ENCODE data around the gene PROP1. TPM values are rescaled to one million over a fixed set of nuclear protein-coding genes. Genes with fewer than 3 reads are reported as not detected.

Gene PROP1
- polyA plus RNA-seq, 2 of the 4 experiments (the other 2 are of a cell fraction), result not detected

DNA sequence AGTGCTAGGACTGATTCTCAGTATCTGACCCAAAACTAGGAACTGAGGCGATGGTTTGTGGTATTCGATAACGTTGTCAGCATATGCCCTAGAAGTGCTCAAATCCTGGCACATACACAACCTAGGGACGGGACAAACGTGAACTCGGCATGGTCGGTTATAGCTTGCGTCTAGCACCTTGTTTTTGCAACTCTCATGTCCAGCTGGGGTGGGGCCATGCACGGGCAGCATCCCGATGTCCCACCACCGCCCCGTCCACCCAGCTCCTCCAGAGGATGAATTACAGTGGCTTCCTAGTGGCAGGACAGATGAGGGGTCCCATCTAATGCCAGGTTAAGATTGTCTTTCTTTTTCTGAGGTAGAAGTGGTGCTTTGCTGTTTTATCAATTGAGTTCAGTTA is 31.6 kb downstream of the PROP1 start:
- H3K9me3 ChIP-seq, result 0 out of 3 replicates have a peak, but pooled peaks cover 5% of the 10 kb centered on the region
- H3K27ac ChIP-seq, result no peak overlapping the region
- TF ChIP-seq NFE2L2 (conservative IDR thresholded peaks at IDR 0.05; ENCODE audit: low read length) (no peak), RFX5 (IDR thresholded peaks at IDR 0.05) (no peak), HOXB5 (CRISPR knock-in tag; IDR thresholded peaks at IDR 0.05) (no peak), CEBPB (IDR thresholded peaks at IDR 0.05) (no peak), NPAS2 (CRISPR knock-in tag; IDR thresholded peaks at IDR 0.05; ENCODE audit: borderline replicate concordance) (no peak), NR3C1 (IDR thresholded peaks at IDR 0.05) (no peak), SREBF2 (IDR thresholded peaks at IDR 0.05) (no peak), BHLHE40 (IDR thresholded peaks at IDR 0.05; ENCODE audit: low read depth, low read length) (no peak), CHD2 (IDR thresholded peaks at IDR 0.05; ENCODE audit: low read length, partially characterized antibody) (no peak), EP300 (IDR thresholded peaks at IDR 0.05) (no peak), HEYL (CRISPR knock-in tag; IDR thresholded peaks at IDR 0.05) (no peak), TP53 (CRISPR knock-in tag; IDR thresholded peaks at IDR 0.05) (no peak)
- TF ChIP-seq, protein P1, sequence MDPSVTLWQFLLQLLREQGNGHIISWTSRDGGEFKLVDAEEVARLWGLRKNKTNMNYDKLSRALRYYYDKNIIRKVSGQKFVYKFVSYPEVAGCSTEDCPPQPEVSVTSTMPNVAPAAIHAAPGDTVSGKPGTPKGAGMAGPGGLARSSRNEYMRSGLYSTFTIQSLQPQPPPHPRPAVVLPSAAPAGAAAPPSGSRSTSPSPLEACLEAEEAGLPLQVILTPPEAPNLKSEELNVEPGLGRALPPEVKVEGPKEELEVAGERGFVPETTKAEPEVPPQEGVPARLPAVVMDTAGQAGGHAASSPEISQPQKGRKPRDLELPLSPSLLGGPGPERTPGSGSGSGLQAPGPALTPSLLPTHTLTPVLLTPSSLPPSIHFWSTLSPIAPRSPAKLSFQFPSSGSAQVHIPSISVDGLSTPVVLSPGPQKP (IDR thresholded peaks at IDR 0.05; ENCODE audit: low read depth, low read length), result no peak
- ChIA-PET POLR2A (no interaction called here), CTCF (interaction anchor here (0.6 kb wide), 1 partner anchor 19 kb away, joined by 3 read pairs; no protein-coding TSS in a partner anchor)
- DNase-seq (ENCODE audit: low read depth in 1 of 2, low spot score in 1 of 2) (no peak), ATAC-seq (no peak), FAIRE-seq (no peak)
- 81% methylated on average over 12 of the region's 12 CpGs for WGBS (ENCODE audit: missing lambda C conversion rate)
- no peaks in the 10 kb centered on the region for H3K4me1 ChIP-seq
- no peak overlapping the region for H3K4me2 ChIP-seq
- no peak overlapping the region for H3K4me3 ChIP-seq

DNA sequence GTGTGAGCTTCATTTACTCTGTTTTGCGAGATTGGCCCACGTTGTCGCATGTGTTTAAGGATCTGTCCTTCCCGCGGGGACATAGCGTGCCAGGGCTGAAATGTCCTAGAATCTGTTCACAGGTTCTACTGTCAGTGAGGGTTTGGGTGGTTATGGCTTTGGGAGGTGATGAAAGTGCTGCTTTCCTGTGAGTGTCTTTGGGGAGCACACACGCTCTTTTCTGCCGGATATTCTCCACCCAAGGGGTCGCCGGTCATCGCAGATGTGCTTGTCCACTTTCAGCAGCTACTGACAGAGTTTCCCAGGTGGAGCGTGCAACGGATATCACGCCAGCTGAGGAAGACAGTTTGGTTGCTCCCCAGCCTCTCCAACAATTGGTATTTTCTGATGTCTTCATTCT is 32.1 kb downstream of the PROP1 start:
- 84% methylated on average over 14 of the region's 14 CpGs for WGBS (ENCODE audit: missing lambda C conversion rate)
- no peak overlapping the region for H3K4me3 ChIP-seq
- no peaks in the 10 kb centered on the region for H3K4me1 ChIP-seq
- TF ChIP-seq ZNF302 (CRISPR knock-in tag; IDR thresholded peaks at IDR 0.05) (no peak), CBX2 (IDR thresholded peaks at IDR 0.05; ENCODE audit: borderline replicate concordance, low read depth) (no peak), RNF2 (IDR thresholded peaks at IDR 0.05; ENCODE audit: borderline replicate concordance, low read depth) (no peak), EP300 (IDR thresholded peaks at IDR 0.05) (no peak), JUNB (IDR thresholded peaks at IDR 0.05) (no peak)
- TF ChIP-seq, protein P2, sequence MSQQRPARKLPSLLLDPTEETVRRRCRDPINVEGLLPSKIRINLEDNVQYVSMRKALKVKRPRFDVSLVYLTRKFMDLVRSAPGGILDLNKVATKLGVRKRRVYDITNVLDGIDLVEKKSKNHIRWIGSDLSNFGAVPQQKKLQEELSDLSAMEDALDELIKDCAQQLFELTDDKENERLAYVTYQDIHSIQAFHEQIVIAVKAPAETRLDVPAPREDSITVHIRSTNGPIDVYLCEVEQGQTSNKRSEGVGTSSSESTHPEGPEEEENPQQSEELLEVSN (IDR thresholded peaks at IDR 0.05; ENCODE audit: borderline replicate concordance, low read depth), result no peak
- TF ChIP-seq, protein P3, sequence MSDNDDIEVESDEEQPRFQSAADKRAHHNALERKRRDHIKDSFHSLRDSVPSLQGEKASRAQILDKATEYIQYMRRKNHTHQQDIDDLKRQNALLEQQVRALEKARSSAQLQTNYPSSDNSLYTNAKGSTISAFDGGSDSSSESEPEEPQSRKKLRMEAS (IDR thresholded peaks at IDR 0.05), result no peak
- ATAC-seq (no peak), DNase-seq (ENCODE audit: low read depth in 1 of 2, low spot score in 1 of 2) (no peak), FAIRE-seq (no peak)
- H3K4me2 ChIP-seq, result no peak overlapping the region
- no peak overlapping the region for H3K27ac ChIP-seq
- ChIA-PET CTCF (interaction anchor here (0.6 to 0.7 kb wide), 2 partner anchors 98 to 356 kb away, joined by 3 read pairs; no protein-coding TSS in a partner anchor), POLR2A (no interaction called here)
- 0 out of 3 replicates have a peak, but pooled peaks cover 5% of the 10 kb centered on the region for H3K9me3 ChIP-seq

DNA sequence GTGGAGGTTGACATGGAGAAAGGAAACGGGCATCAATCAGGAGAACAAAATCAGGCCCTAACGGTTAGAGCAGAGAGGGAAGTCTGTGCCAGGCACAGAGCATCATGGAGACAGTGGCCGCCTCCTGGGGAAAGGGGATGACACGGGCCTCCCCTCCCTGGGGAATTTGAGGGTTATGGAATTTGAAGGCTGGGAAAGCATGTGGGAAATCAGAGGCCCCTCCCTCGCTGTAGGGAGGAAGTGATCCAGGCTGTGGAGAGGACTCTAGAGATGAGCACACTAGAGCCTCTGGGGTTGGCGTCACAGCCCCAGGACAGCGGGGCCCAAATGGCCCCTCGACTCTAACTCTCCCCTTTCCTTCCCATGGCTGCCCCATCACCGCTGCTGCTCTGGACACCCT is 36.7 kb downstream of the PROP1 start:
- ATAC-seq, result no peak
- H3K4me2 ChIP-seq, result no peak overlapping the region
- H3K4me1 ChIP-seq, result no peaks in the 10 kb centered on the region
- 57% methylated on average over 9 of the region's 9 CpGs for WGBS (ENCODE audit: missing lambda C conversion rate)
- no peak overlapping the region for H3K27ac ChIP-seq
- no peak overlapping the region for H3K4me3 ChIP-seq
- 0 out of 3 replicates have a peak, but pooled peaks cover 5% of the 10 kb centered on the region for H3K9me3 ChIP-seq
- ChIA-PET POLR2A (no interaction called here), CTCF (no interaction called here)
- no peak for DNase-seq (ENCODE audit: low read depth in 1 of 2, low spot score in 1 of 2)
- no peak for FAIRE-seq
- no peak for TF ChIP-seq NPAS2 (CRISPR knock-in tag; IDR thresholded peaks at IDR 0.05; ENCODE audit: borderline replicate concordance)
- TF ChIP-seq FOSL2 (IDR thresholded peaks at IDR 0.05), result no peak
- no peak for TF ChIP-seq FOSL2 (CRISPR knock-in tag; IDR thresholded peaks at IDR 0.05)
- TF ChIP-seq, protein P4, sequence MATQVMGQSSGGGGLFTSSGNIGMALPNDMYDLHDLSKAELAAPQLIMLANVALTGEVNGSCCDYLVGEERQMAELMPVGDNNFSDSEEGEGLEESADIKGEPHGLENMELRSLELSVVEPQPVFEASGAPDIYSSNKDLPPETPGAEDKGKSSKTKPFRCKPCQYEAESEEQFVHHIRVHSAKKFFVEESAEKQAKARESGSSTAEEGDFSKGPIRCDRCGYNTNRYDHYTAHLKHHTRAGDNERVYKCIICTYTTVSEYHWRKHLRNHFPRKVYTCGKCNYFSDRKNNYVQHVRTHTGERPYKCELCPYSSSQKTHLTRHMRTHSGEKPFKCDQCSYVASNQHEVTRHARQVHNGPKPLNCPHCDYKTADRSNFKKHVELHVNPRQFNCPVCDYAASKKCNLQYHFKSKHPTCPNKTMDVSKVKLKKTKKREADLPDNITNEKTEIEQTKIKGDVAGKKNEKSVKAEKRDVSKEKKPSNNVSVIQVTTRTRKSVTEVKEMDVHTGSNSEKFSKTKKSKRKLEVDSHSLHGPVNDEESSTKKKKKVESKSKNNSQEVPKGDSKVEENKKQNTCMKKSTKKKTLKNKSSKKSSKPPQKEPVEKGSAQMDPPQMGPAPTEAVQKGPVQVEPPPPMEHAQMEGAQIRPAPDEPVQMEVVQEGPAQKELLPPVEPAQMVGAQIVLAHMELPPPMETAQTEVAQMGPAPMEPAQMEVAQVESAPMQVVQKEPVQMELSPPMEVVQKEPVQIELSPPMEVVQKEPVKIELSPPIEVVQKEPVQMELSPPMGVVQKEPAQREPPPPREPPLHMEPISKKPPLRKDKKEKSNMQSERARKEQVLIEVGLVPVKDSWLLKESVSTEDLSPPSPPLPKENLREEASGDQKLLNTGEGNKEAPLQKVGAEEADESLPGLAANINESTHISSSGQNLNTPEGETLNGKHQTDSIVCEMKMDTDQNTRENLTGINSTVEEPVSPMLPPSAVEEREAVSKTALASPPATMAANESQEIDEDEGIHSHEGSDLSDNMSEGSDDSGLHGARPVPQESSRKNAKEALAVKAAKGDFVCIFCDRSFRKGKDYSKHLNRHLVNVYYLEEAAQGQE (IDR thresholded peaks at IDR 0.05), result no peak
- no peak for TF ChIP-seq ESRRA (IDR thresholded peaks at IDR 0.05; ENCODE audit: borderline replicate concordance, low read length)
- no peak for TF ChIP-seq HOXA7 (CRISPR knock-in tag; IDR thresholded peaks at IDR 0.05)
- no peak for TF ChIP-seq HOXB5 (CRISPR knock-in tag; IDR thresholded peaks at IDR 0.05)
- TF ChIP-seq HEYL (CRISPR knock-in tag; IDR thresholded peaks at IDR 0.05), result no peak

All from A549 (cell line).